Neural crest cell (in vitro differentiated cells): ENCODE results near the gene MOV10L1. TPM values are rescaled to one million over a fixed set of nuclear protein-coding genes. Genes with fewer than 3 reads are reported as not detected.
A peak's percentile ranks its signal among the peaks of the same experiment; 100 is the strongest.
"Not testable (repeated sequence)": the region's sequence is repeated elsewhere in the genome, so short reads cannot be mapped to it uniquely, and the experiment has no call there.

ENCODE experiments used
- DNase-seq: peaks from one replicate; pipeline ENCODE4 v3.0.0; 2021; ENCODE audit warnings: low read depth, mixed read lengths, low spot score
- H3K27ac Mint-ChIP-seq: one replicate; pipeline ENCODE4 v1.8.0; 2021; ENCODE audit warnings: mild to moderate bottlenecking, mixed read lengths; ENCODE audit not compliant: unreplicated experiment
- H3K27me3 Mint-ChIP-seq: 2 replicates; pipeline ENCODE4 v1.8.0; 2021; ENCODE audit warnings: low read depth, mild to moderate bottlenecking, mixed read lengths
- H3K36me3 Mint-ChIP-seq: 2 replicates; pipeline ENCODE4 v1.8.0; 2021; ENCODE audit warnings: low read depth, mild to moderate bottlenecking, mixed read lengths
- H3K4me1 Mint-ChIP-seq: 2 replicates; pipeline ENCODE4 v1.8.0; 2021; ENCODE audit warnings: mixed read lengths
- H3K4me3 Mint-ChIP-seq: one replicate; pipeline ENCODE4 v1.8.0; 2021; ENCODE audit warnings: mild to moderate bottlenecking, mixed read lengths
- H3K9me3 Mint-ChIP-seq: 2 replicates; pipeline ENCODE4 v1.8.0; 2021; ENCODE audit warnings: mixed read lengths
- total RNA-seq: library from RNA; stranded (reverse); gene quantifications from 2 replicates; pipeline ENCODE4 v1.2.1, GENCODE V29; 2021
- TF ChIP-seq, protein P1 (sequence below): fragments of 200-600 bp; sonication (generic); conservative IDR thresholded peaks from 2 replicates; pipeline ENCODE4 v1.5.0; 2021; ENCODE audit warnings: antibody characterized with exemption, mild to moderate bottlenecking

The MOV10L1 gene
- total RNA-seq, 1 donor from 2014 or later: not detected

DNA sequence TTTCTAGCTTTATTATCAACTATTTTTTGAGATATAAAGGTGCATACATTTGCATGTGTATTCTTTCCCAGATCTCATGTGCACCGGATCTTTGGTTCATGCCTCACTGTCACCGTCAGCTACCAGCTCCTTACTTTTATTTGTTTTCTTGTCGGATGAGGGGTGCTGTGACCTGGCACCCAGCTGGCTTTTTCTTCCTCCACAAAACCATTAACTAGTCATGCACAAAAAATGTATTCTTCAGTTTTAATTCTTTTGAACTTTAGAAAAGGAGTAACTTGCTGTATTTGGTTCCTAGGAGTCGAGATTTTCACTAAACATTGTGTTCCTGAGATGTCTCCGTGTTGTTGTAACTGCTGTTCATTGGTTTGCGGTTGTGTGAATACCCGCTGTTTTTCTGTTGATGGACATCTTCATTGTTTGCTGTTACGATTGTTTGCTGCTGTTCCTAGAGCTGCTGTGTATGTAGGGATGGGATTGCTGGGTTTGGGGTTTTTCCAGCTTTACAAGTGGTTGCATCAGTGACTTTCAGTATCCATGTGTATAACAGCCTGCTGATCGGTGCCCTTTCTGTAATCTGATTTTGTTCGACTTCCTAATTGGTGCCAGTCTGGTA lies 39.4 kb downstream of the MOV10L1 start:
- Mint-ChIP-seq H3K4me1 (peaks cover 11% of the 10 kb centered on the region), H3K4me3 (no peak overlapping the region), H3K27me3 (peaks cover 12% of the 10 kb centered on the region), H3K27ac (peak overlapping the region; percentile 0), H3K36me3 (no peaks in the 10 kb centered on the region), H3K9me3 (peaks cover 6% of the 10 kb centered on the region)
- DNase-seq: no peak
- TF ChIP-seq, protein P1, sequence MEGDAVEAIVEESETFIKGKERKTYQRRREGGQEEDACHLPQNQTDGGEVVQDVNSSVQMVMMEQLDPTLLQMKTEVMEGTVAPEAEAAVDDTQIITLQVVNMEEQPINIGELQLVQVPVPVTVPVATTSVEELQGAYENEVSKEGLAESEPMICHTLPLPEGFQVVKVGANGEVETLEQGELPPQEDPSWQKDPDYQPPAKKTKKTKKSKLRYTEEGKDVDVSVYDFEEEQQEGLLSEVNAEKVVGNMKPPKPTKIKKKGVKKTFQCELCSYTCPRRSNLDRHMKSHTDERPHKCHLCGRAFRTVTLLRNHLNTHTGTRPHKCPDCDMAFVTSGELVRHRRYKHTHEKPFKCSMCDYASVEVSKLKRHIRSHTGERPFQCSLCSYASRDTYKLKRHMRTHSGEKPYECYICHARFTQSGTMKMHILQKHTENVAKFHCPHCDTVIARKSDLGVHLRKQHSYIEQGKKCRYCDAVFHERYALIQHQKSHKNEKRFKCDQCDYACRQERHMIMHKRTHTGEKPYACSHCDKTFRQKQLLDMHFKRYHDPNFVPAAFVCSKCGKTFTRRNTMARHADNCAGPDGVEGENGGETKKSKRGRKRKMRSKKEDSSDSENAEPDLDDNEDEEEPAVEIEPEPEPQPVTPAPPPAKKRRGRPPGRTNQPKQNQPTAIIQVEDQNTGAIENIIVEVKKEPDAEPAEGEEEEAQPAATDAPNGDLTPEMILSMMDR: no peak

DNA sequence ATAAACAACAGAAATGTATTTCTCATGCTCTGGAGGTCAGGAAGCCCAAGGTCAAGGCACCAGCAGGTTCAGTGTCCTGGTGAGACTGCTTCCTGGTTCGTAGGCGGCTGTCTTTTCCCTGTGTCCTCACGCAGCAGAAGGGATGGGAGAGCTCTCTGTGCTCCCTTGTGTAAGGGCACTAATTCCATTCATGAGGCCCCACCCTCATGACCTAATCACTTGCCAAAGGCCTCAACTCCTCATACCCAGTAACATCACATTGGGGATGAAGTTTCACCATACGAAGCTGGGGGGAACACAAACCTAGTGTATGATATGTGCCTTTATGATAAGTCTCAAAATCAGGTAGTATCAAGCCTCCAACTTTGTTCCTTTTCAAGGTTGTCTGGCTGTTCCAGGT lies 42.1 kb downstream of the MOV10L1 start:
- TF ChIP-seq, protein P1: no peak
- no peak for DNase-seq
- peaks cover 10% of the 10 kb centered on the region for H3K27me3 Mint-ChIP-seq
- H3K9me3 Mint-ChIP-seq: peaks cover 4% of the 10 kb centered on the region
- no peak overlapping the region for H3K27ac Mint-ChIP-seq
- no peak overlapping the region for H3K4me3 Mint-ChIP-seq
- H3K4me1 Mint-ChIP-seq: peaks cover 11% of the 10 kb centered on the region
- no peaks in the 10 kb centered on the region for H3K36me3 Mint-ChIP-seq

DNA sequence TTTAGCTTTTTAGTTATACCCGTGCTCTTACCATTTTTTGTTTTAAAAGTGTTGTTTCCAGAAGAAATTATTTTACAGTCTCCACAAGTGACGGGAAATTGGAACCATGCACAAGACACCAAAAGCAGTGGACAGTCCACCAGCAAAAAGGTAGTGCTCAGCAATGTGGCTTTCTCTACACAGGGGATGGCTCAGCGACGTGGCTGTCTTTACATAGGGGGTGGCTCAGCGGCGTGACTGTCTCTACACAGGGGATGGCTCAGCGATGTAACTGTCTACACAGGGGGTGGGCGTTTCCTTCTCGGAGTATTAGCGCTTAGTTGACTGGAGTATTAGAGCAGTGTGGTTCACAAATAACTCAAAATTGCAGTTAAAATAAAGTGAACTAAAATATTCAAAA lies 44.7 kb downstream of the MOV10L1 start:
- no peak overlapping the region for H3K27ac Mint-ChIP-seq
- no peak for DNase-seq
- no peaks in the 10 kb centered on the region for H3K36me3 Mint-ChIP-seq
- TF ChIP-seq, protein P1: no peak
- H3K4me3 Mint-ChIP-seq: no peak overlapping the region
- peaks cover 4% of the 10 kb centered on the region for H3K9me3 Mint-ChIP-seq
- H3K4me1 Mint-ChIP-seq: peaks cover 4% of the 10 kb centered on the region
- peaks cover 9% of the 10 kb centered on the region for H3K27me3 Mint-ChIP-seq

DNA sequence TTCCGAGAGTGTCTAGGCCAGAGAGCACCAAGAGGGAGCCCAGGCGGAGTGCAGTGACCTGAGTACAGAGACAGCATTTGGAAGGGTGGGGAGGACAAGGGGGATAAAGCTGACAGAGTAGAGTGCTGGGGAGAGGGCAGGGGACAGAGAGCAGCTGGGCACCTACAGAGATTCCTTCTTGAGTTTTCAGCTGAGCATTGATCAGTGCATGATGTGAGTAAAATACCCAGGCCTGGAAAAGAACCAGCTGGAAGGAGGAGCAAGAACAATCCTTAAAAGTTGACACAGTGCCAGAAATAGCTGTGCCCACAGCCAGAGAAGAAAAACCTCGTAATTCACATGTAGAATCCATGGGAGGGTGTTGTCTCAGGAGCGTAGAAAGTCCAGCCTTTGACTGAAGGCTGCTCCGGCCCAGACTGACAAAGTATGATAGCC lies 46.8 kb downstream of the MOV10L1 start:
- TF ChIP-seq, protein P1: no peak
- Mint-ChIP-seq H3K4me3 (no peak overlapping the region), H3K36me3 (no peaks in the 10 kb centered on the region), H3K4me1 (no peaks in the 10 kb centered on the region), H3K9me3 (peaks cover 2% of the 10 kb centered on the region), H3K27me3 (peaks cover 6% of the 10 kb centered on the region), H3K27ac (no peak overlapping the region)
- DNase-seq: no peak

DNA sequence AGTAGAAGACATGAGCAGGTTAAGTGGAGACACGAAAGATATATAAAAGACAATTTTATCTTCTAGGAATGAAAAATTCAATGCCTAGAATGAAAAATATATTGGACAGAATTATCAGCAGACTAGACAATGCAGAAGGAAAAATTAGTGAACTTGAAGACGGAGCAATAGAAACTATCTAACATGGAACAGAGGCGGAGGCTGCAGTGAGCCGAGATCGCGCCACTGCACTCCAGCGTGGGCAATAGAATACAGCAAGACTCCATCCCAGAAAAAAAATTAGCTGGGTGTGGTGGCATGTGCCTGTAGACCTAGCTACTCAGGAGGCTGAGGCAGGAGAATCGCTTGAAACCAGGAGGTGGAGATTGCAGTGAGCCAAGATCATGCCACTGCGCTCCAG lies 47.5 kb downstream of the MOV10L1 start:
- H3K4me1 Mint-ChIP-seq, H3K4me3 Mint-ChIP-seq, DNase-seq, H3K9me3 Mint-ChIP-seq, H3K27ac Mint-ChIP-seq, H3K36me3 Mint-ChIP-seq, H3K27me3 Mint-ChIP-seq: not testable (repeated sequence)

DNA sequence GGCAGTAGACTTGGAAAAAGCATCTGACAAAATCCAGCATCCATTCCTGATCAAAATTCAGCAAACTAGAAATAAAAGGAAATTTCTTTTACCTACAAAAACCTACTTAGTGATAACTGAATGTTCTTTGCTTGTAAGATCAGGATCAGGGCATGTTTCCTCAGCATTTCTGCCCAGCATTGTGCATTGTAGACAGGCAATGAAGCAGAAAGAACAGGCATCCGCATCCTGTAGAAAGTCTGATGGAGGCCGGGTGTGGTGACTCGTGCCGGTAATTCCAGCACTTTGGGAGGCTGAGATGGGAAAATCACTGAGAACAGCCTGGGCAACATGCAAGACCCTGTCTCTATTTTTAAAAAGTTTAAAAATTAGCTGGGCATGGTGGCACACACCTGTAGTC lies 48.2 kb downstream of the MOV10L1 start:
- Mint-ChIP-seq H3K36me3 (no peaks in the 10 kb centered on the region), H3K4me1 (peaks cover 6% of the 10 kb centered on the region), H3K4me3 (no peak overlapping the region), H3K27ac (no peak overlapping the region), H3K9me3 (no peaks in the 10 kb centered on the region), H3K27me3 (peaks cover 6% of the 10 kb centered on the region)
- TF ChIP-seq, protein P1: no peak
- no peak for DNase-seq
